Left lung (tissue), 10 donors: ENCODE measurements around the gene GLI3. TPM values are rescaled to one million over a fixed set of nuclear protein-coding genes. Genes with fewer than 3 reads are reported as not detected.
A peak's percentile ranks its signal among the peaks of the same experiment; 100 is the strongest.

Experiments
- ATAC-seq: fragments of 200-7000 bp; cut with Tn5 transposase; one replicate; pipeline ENCODE4 v1.9.1; 2020; ENCODE audit warnings: moderate library complexity
- DNase-seq, 4 donors: peaks; one replicate each; pipeline ENCODE4 v3.0.0-alpha.2; 2013 to 2020
- H3K27ac ChIP-seq, 2 donors: fragments of 200-600 bp; sonication (generic) in 1 of 2; one replicate each; pipeline versions ENCODE4 v1.5.0 to v1.8.0; 2020 to 2021
- H3K27me3 ChIP-seq, 2 donors: fragments of 200-600 bp; sonication (generic) in 1 of 2; one replicate each; pipeline versions ENCODE4 v1.5.0 to v1.8.0; 2020 to 2021
- H3K36me3 ChIP-seq, 2 donors: fragments of 200-600 bp; sonication (generic) in 1 of 2; one replicate each; pipeline versions ENCODE4 v1.5.0 to v1.8.0; 2020 to 2021
- H3K4me1 ChIP-seq, 2 donors: fragments of 200-600 bp; one replicate each; pipeline ENCODE4 v1.8.0; 2021
- H3K4me3 ChIP-seq, 2 donors: fragments of 200-600 bp; sonication (generic) in 1 of 2; one replicate each; pipeline versions ENCODE4 v1.5.0 to v1.8.0; 2020 to 2021; ENCODE audit warnings: mild to moderate bottlenecking in 1 of 2
- H3K9me3 ChIP-seq, 2 donors: fragments of 200-600 bp; sonication (generic) in 1 of 2; one replicate each; pipeline versions ENCODE4 v1.5.0 to v1.8.0; 2020 to 2021
- CTCF ChIP-seq, 2 donors: fragments of 200-600 bp; sonication (generic) in 1 of 2; IDR thresholded peaks; one replicate each; pipeline versions ENCODE4 v1.5.0 to v1.8.0; 2021; ENCODE audit warnings: antibody characterized with exemption in 2 of 2
- intact Hi-C, 2 donors: fragments of 100-400 bp; cut with DNase I; formaldehyde crosslinking; loops; one replicate each; pipeline versions ENCODE4 v1.11.2 to v1.14.2; 2022
- polyA plus RNA-seq, 6 donors: library from polyadenylated mRNA; unstranded; fragments of 120-200 nt; gene quantifications; one replicate each; pipeline ENCODE4 v1.2.1, GENCODE V29; 2013; ENCODE audit not compliant: insufficient read length in 6 of 6
- total RNA-seq, 2 donors: library from RNA; stranded (reverse); fragmentation: NEBNext Ultra II Directional; extraction: Animal tissue kit (Norgen Biotek cat#: 25700); gene quantifications; one replicate each; pipeline ENCODE4 v1.2.1, GENCODE V29; 2021
- donor health status: DM: no; HTN: yes; CAD: no.
- donor health status: DM: no; HTN: no; CAD: no.

The GLI3 gene
- total and polyA plus RNA-seq, 8 donors: 20.3 to 38.0 (median 31.3) TPM

GRCh38 chr7:42137941-42138340 is 99.1 kb downstream of the GLI3 start:
- Histone ChIP-seq H3K27me3 (no peaks in the 10 kb centered on the region), H3K9me3 (no peaks in the 10 kb centered on the region), H3K4me3 (no peak overlapping the region), H3K4me1 (no peaks in the 10 kb centered on the region), H3K27ac (no peak overlapping the region), H3K36me3 (no peaks in the 10 kb centered on the region)
- intact Hi-C loops: no loop called here
- TF ChIP-seq CTCF (IDR thresholded peaks at IDR 0.05): no peak
- DNase-seq: no peak
- ATAC-seq: peak; percentile 65

GRCh38 chr7:42137431-42137830 is 99.6 kb downstream of the GLI3 start:
- Histone ChIP-seq H3K27me3 (no peaks in the 10 kb centered on the region), H3K27ac (no peak overlapping the region), H3K36me3 (no peaks in the 10 kb centered on the region), H3K9me3 (no peaks in the 10 kb centered on the region), H3K4me1 (no peaks in the 10 kb centered on the region), H3K4me3 (no peak overlapping the region)
- intact Hi-C loops: no loop called here
- TF ChIP-seq CTCF (IDR thresholded peaks at IDR 0.05): no peak
- no peak for DNase-seq
- no peak for ATAC-seq

- Histone ChIP-seq H3K9me3 (no peaks in the 10 kb centered on the region), H3K36me3 (no peaks in the 10 kb centered on the region), H3K27ac (no peak overlapping the region), H3K4me1 (no peaks in the 10 kb centered on the region), H3K27me3 (no peaks in the 10 kb centered on the region), H3K4me3 (no peak overlapping the region)
- DNase-seq (no peak), ATAC-seq (no peak)
- intact Hi-C loops: no loop called here
- TF ChIP-seq CTCF (IDR thresholded peaks at IDR 0.05): no peak
Observed at GRCh38 chr7:42135728-42136127, 101.3 kb downstream of the GLI3 start.

- intact Hi-C loops: no loop called here
- ATAC-seq (no peak), DNase-seq (no peak)
- Histone ChIP-seq H3K9me3 (no peaks in the 10 kb centered on the region), H3K4me1 (no peaks in the 10 kb centered on the region), H3K36me3 (no peaks in the 10 kb centered on the region), H3K27ac (no peak overlapping the region), H3K27me3 (no peaks in the 10 kb centered on the region), H3K4me3 (no peak overlapping the region)
- no peak for TF ChIP-seq CTCF (IDR thresholded peaks at IDR 0.05)
Observed at GRCh38 chr7:42134276-42134876, 102.6 kb downstream of the GLI3 start.

- Histone ChIP-seq H3K9me3 (no peaks in the 10 kb centered on the region), H3K4me1 (no peaks in the 10 kb centered on the region), H3K36me3 (no peaks in the 10 kb centered on the region), H3K4me3 (no peak overlapping the region), H3K27me3 (no peaks in the 10 kb centered on the region), H3K27ac (no peak overlapping the region)
- TF ChIP-seq CTCF (IDR thresholded peaks at IDR 0.05): no peak
- intact Hi-C loops: no loop called here
- DNase-seq (no peak), ATAC-seq (no peak)
Observed at GRCh38 chr7:42133321-42133720, 103.7 kb downstream of the GLI3 start.
